Kidney (tissue), 14 donors: Measurements from ENCODE around the gene RAD51B. TPM values are rescaled to one million over a fixed set of nuclear protein-coding genes. Genes with fewer than 3 reads are reported as not detected.

ENCODE experiments used
- DNase-seq, 5 donors: peaks; one replicate each; pipeline ENCODE4 v3.0.0-alpha.2; 2013 to 2020
- FAIRE-seq: peaks from 2 replicates; lab custom pipeline; 2012; peaks lifted over from hg19 to GRCh38; lab: Jason Lieb, UNC
- H3K27ac ChIP-seq, 2 donors: one replicate each; pipeline ENCODE4 v1.7.0; 2013; ENCODE audit warnings: low read depth in 2 of 2, low read length in 2 of 2, inconsistent platforms in 1 of 2
- H3K27me3 ChIP-seq: one replicate; pipeline ENCODE4 v1.7.1; 2013; ENCODE audit warnings: low read length, inconsistent platforms; ENCODE audit not compliant: control insufficient read depth, insufficient read depth
- H3K36me3 ChIP-seq, 3 donors: one replicate each; pipeline versions ENCODE4 v1.7.0 to v1.7.1; 2013; ENCODE audit warnings: low read length in 3 of 3, control low read depth in 1 of 3, inconsistent platforms in 1 of 3; ENCODE audit not compliant: insufficient read depth in 3 of 3, control insufficient read depth in 2 of 3
- H3K4me1 ChIP-seq, 3 donors: one replicate each; pipeline versions ENCODE4 v1.7.0 to v1.7.1; 2013; ENCODE audit warnings: low read length in 3 of 3, inconsistent platforms in 1 of 3, low read depth in 1 of 3; ENCODE audit not compliant: control insufficient read depth in 2 of 3, insufficient read depth in 2 of 3
- H3K4me3 ChIP-seq, 3 donors: one replicate each; pipeline versions ENCODE4 v1.7.0 to v1.8.1; 2013; ENCODE audit warnings: low read length in 3 of 3, control low read depth in 1 of 3, inconsistent platforms in 1 of 3
- H3K9ac ChIP-seq, 3 donors: one replicate each; pipeline versions ENCODE4 v1.7.0 to v1.7.1; 2013; ENCODE audit warnings: low read length in 3 of 3, control low read depth in 1 of 3, inconsistent platforms in 1 of 3
- H3K9me3 ChIP-seq, 3 donors: one replicate each; pipeline versions ENCODE4 v1.7.0 to v1.7.1; 2013; ENCODE audit warnings: low read length in 3 of 3, control low read depth in 1 of 3, inconsistent platforms in 1 of 3; ENCODE audit not compliant: control insufficient read depth in 2 of 3, insufficient read depth in 1 of 3
- intact Hi-C: fragments of 100-400 bp; cut with DNase I; formaldehyde crosslinking; loops from one replicate; pipeline ENCODE4 v1.11.1; 2022
- polyA plus RNA-seq: library from polyadenylated mRNA; stranded (reverse); fragments of 350-450 nt; fragmentation: Illumina TruSeq; extraction: RNeasy Lipid Tissue Mini Kit (QIAGEN cat#74804); gene quantifications from one replicate; pipeline ENCODE4 v1.2.3, GENCODE V29; 2014; ENCODE audit warnings: low read depth, low replicate concordance; ENCODE audit not compliant: insufficient read depth
- total RNA-seq: library from RNA; stranded (reverse); fragmentation: NEBNext Ultra II Directional; extraction: Animal tissue kit (Norgen Biotek cat#: 25700); gene quantifications from one replicate; pipeline ENCODE4 v1.2.1, GENCODE V29; 2021
- TF ChIP-seq, protein P1 (sequence below): IDR thresholded peaks from 3 replicates; pipeline ENCODE4 v1.5.1; 2012; ENCODE audit warnings: mild to moderate bottlenecking, moderate library complexity, borderline replicate concordance; ENCODE audit not compliant: insufficient read depth; ENCODE audit errors: extremely low read depth
- donor health status: control.
- donor health status: control.
- donor health status: control.
- donor health status: control.
- donor health status: control.
- donor health status: DM: yes; HTN: yes; CAD: no.
- donor health status: Normal renal cell carcinoma (clear cell type).

RAD51B gene
- total and polyA plus RNA-seq, 2 donors from 2014 or later: 6.9 to 18.0 TPM

DNA sequence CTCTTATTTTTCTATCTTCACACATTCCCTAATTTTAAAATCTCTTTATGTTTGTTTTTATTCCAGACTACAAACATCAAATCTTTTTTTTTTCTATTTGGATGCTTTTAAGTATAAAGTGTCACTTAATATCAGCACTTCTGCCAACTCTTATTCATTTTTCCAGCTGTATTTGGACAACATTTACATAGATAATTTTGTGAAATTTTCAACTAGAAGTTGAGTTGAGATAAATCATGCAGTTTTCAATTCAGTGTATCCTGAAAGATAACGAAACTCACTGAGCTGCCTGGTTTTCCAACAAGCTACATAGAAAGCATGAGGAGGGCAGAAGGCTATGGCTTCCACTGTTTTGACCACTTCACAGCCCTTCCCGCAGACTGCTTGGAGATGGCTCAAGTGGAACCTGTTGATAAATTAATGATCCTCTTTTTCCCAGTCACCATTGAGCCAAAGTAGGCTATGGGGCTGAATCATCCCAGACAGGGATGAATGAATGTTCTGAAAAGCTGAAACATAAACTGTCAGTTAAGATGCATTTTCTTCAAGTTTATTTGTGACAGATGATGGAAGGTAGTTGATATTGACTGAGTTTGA lies 213.9 kb downstream of the RAD51B start:
- no peak overlapping the region for H3K9ac ChIP-seq
- no peaks in the 10 kb centered on the region for H3K36me3 ChIP-seq
- intact Hi-C loops: no loop called here
- no peak overlapping the region for H3K4me3 ChIP-seq
- TF ChIP-seq, protein P1, sequence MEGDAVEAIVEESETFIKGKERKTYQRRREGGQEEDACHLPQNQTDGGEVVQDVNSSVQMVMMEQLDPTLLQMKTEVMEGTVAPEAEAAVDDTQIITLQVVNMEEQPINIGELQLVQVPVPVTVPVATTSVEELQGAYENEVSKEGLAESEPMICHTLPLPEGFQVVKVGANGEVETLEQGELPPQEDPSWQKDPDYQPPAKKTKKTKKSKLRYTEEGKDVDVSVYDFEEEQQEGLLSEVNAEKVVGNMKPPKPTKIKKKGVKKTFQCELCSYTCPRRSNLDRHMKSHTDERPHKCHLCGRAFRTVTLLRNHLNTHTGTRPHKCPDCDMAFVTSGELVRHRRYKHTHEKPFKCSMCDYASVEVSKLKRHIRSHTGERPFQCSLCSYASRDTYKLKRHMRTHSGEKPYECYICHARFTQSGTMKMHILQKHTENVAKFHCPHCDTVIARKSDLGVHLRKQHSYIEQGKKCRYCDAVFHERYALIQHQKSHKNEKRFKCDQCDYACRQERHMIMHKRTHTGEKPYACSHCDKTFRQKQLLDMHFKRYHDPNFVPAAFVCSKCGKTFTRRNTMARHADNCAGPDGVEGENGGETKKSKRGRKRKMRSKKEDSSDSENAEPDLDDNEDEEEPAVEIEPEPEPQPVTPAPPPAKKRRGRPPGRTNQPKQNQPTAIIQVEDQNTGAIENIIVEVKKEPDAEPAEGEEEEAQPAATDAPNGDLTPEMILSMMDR: no peak
- H3K27ac ChIP-seq: no peak overlapping the region
- DNase-seq: no peak
- H3K27me3 ChIP-seq: no peaks in the 10 kb centered on the region
- H3K4me1 ChIP-seq: no peaks in the 10 kb centered on the region
- H3K9me3 ChIP-seq: peaks cover 0 to 9% (median 0%) of the 10 kb centered on the region in 3 donors
- peak; percentile 13 for FAIRE-seq

DNA sequence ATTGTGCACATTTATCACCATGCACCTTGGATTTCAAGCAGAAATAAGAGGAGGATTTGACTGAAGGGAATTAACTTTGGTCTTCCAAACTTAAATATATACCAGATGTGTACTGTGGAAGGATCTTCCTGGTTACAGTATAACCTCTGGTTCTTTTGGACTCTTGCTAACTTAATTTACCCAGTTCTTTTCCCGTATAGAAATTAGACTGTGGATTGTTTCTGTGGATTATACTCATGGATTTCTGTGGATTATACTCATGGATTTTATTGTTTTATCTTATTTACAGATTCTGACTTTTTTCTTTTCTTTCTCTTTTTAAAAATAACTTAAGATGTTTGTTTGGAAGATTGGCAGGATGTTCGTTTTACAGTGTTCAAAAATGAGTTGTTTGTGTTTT lies 215.3 kb downstream of the RAD51B start:
- Histone ChIP-seq H3K9ac (no peak overlapping the region), H3K36me3 (no peaks in the 10 kb centered on the region), H3K4me1 (no peaks in the 10 kb centered on the region), H3K27me3 (no peaks in the 10 kb centered on the region), H3K27ac (no peak overlapping the region), H3K9me3 (peaks cover 0 to 4% (median 0%) of the 10 kb centered on the region in 3 donors), H3K4me3 (no peak overlapping the region)
- TF ChIP-seq, protein P1: no peak
- intact Hi-C loops: no loop called here
- DNase-seq (no peak), FAIRE-seq (peak; percentile 30)

DNA sequence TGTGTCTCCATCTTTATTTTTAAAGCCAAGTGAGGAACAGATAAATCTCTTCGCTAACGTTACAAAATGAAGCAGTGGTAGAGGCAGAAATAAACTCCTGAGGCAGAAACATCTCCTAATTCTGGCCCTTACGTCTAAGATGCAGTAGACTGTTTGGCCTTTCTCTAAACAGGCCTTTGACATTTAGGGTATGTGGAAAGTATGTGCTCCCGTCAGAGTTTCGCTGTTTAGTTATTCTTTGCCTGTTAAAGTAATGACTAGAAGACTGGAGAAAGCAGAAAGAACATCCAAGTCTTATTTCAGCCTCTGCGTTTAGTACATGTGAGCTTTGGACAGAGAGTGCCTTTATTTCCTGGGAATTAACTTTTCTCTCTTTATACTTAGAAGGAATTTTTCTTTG lies 216.6 kb downstream of the RAD51B start:
- no peaks in the 10 kb centered on the region for H3K27me3 ChIP-seq
- no peaks in the 10 kb centered on the region for H3K4me1 ChIP-seq
- FAIRE-seq: no peak
- H3K9ac ChIP-seq: no peak overlapping the region
- H3K27ac ChIP-seq: no peak overlapping the region
- H3K4me3 ChIP-seq: no peak overlapping the region
- DNase-seq: peak in 2 of 5 donors; percentile 32 to 57
- H3K9me3 ChIP-seq: no peaks in the 10 kb centered on the region
- TF ChIP-seq, protein P1: no peak
- no peaks in the 10 kb centered on the region for H3K36me3 ChIP-seq
- intact Hi-C loops: no loop called here

DNA sequence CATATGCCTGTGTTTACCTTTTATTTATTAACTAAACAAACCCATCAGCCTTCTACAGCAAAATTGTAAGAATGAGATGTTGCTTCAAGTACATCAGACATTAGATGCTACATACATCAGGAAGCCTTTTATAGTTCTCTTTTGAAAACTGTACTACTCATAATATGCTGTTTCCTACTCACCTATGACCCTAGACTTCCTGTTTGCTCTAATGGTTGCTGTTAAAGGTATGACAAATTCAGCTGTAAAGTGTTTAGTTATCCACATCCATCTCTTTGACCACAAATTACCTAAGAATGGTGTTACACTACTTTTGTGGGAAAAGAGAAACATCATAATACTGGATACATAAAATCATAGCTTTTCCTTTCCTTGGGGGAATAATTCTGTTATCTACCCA lies 220.0 kb downstream of the RAD51B start:
- H3K27me3 ChIP-seq: no peaks in the 10 kb centered on the region
- no peak overlapping the region for H3K4me3 ChIP-seq
- H3K4me1 ChIP-seq: peaks cover 3 to 10% (median 4%) of the 10 kb centered on the region in 3 donors
- no peak overlapping the region for H3K27ac ChIP-seq
- intact Hi-C loops: no loop called here
- TF ChIP-seq, protein P1: no peak
- H3K36me3 ChIP-seq: no peaks in the 10 kb centered on the region
- DNase-seq (no peak), FAIRE-seq (no peak)
- no peak overlapping the region for H3K9ac ChIP-seq
- no peaks in the 10 kb centered on the region for H3K9me3 ChIP-seq
